Left kidney (tissue), 2 donors: ENCODE data around the gene STAG3. TPM values are rescaled to one million over a fixed set of nuclear protein-coding genes. Genes with fewer than 3 reads are reported as not detected.
A peak's percentile ranks its signal among the peaks of the same experiment; 100 is the strongest.

ENCODE experiments used
- DNase-seq: peaks from one replicate; pipeline ENCODE4 v3.0.0-alpha.2; 2013
- polyA plus RNA-seq: library from polyadenylated mRNA; unstranded; fragments of 120-200 nt; gene quantifications from one replicate; pipeline ENCODE4 v1.2.1, GENCODE V29; 2013; ENCODE audit not compliant: insufficient read length

Gene STAG3
- polyA plus RNA-seq, 1 donor, result 30.7 TPM

DNA sequence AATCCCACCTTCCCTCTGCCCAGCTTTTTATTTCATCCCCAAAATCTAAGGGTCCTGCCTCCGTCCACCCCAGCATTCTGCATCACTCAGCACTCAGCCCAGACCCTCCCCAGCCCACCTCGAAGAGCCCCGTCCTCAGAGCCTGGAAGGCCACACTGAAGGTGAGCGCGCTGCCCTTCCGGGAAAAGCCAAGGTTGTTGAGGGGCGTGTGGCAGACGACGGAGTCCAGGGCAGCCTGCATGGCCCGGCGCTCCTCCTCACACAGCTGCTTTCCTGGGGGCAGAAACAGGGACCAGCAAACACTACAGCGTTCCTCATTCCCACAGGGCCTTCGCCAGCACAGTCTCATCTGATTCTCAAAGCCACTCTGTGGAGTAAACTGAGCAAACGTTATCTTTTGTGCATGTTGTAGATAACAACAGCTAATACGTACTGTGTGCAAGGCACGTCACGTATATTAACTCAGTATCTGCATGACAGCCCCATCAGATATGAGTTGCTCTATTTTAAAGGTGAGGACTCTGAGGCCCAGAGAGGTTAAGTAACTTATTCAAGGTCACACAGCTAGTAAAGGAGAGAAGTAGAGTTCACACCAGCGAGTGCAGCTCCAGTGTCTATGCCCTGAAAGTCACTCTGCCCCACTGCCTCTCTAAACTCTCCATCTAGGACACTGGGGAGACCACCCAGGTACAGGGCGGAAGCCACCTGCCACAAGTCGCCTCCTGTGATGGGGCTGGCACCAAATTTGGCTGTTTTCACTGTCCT lies 22.0 kb upstream of the STAG3 start:
- no peak for DNase-seq

DNA sequence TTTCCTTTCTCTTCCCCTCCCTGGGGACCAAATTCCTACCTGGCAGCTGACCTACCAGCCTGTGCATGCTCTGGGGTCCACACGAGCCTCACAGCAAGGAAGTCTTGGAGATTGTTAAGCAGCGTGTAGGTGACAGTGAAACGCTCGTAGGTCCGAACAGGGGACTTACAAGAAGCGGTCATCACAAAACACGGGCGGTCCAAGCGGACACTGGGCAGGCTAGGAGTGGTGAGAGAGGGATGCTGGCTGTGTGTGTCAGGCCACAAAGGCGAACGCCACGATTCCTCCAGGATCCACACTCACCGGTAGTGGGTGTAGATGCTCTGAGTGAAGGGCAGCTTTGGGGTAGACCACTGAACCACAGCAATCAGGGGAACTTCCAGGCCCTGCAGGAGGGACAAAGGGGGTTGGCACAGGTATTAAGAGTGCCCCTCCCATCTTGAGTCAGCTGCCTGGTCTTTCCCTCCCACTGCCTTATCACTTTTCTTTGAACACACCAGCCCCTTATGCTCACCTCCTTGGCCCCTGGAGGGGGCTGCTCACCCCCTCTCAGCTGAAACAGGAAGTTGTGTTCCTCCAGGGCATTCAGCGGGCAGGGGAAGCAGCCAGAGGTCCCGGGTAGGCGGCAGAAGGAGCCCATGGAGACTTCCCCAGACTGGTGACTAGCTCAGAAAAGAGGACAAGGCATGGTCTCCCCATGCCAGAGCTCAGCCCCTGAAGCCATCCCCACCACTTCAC lies 21.2 kb upstream of the STAG3 start:
- DNase-seq, result no peak

DNA sequence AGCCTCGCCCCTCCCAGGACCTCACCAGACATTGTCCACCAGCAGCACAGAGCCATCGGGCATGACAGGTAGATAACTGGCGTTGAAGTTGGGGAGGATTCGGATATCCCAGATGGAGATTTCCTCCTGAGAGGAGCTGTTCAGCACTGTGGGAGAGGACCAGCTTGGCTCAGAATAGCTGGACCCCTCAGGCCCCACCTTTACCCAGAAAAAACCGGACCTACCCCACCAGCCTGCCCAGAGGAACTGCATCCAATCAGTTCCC lies 20.7 kb upstream of the STAG3 start:
- DNase-seq, result no peak

DNA sequence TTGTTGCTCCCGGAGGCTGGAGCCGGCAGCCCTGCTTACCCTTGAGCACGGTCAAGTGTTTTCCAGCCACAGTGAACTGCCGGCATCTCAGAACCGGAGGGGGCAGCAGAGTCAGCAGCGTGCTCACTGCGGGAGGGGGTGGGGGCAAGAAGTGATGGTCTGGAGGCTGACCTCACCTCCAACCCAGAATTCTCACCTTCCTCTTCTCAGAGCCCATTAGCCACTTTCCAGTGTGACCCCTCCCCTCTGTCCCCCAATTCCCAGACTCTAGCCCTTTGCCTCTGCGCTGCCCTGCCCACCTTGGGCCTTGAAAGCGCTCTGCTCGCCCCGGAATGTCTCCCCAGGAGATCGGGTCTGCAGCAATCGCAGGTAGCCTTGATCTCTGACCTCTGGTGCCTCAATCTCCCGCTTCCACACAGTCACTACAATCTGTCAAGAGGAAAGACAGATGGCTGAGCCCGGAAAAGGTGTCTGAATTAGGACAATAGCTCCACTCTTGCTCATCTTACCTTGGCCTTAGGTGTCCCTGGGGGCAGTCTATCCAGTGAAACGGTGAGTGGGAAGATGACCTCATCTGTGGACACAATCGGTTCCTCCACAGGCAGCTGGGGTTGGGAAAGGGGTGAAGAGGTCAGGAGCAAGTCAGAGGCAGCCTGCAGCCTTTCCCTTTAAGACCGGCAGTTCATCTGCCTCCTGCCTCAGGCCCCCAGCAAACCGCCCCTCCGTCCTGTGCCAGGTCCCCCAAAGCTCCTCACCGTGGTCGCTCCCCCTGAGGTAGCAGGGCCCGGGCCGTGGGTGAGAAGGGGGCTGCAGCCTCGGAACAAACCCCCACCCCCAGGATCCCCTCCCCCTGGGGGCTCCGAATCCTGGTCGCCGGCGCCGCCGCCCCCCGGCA lies 20.1 kb upstream of the STAG3 start:
- DNase-seq, result no peak

DNA sequence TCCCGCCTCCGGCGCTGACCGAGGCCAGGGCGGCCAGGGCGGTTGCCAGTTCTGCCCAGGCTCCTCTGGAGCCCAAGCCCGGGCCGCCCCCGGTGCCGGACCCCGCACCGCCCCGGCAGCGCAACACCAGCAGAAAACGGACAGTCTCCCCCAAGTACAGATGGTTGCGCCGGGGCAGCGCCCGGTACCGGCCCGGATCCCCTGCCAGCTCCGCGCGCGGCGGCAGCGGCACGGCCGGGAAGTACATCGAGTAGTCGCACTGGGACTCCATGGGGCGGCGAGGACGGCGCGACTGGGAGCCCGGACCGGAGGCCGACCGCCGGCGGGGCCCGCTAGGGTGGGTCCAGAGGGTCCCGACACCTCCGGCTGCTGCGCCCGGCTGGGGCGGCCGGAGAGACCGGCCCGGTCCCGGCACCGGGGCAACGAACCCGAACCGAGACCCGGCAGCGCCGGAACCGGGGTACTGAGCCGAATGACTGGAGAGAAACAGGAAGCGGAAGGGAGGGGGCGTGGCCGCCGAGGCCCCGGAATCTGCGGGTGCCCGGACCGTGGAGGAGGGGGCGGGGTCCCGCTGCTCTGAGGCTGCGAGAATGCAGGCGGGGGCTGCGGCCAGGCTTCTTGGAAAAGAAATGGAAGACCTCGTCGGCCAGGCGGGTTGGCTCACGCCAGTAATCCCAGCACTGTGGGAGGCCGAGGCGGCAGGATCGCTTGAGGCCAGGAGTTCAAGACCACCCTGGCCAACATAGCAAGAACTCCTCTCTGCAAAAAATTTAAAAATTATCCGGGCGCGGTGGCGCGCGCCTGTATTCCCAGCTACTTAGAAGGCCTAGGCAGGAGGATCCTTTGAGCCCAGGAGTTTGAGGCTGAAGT lies 19.3 kb upstream of the STAG3 start, which contains the start of gene TRAPPC14:
Gene TRAPPC14, minus strand, starts transcription at position 495 of the 870 bp plus-strand sequence. Its CDS starts 224 bp downstream, at position 271.
- DNase-seq, result peak; percentile 92

DNA sequence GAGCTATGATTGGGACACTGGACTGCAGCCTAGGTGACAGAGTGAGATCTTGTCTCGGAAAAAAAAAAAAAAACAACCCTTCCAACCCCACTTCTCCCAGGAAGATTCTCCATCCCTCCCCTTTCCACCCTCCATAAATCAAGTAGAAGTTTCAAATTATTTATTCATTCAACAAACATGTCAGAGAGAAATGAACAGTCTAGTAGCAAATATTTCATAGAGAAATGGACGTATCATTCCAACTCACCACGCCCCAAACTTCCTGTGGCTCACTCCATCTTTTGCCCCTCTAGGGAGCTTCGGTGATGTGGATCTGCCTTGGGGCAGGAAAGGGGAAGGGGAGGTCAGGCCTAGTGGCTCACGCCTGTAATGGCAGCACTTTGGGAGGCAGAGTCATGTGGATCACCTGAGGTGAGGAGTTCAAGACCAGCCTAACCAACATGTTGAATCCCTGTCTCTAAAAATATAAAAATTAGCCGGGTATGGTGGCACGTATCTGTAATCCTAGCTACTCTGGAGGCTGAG lies 18.6 kb upstream of the STAG3 start:
- DNase-seq, result no peak

DNA sequence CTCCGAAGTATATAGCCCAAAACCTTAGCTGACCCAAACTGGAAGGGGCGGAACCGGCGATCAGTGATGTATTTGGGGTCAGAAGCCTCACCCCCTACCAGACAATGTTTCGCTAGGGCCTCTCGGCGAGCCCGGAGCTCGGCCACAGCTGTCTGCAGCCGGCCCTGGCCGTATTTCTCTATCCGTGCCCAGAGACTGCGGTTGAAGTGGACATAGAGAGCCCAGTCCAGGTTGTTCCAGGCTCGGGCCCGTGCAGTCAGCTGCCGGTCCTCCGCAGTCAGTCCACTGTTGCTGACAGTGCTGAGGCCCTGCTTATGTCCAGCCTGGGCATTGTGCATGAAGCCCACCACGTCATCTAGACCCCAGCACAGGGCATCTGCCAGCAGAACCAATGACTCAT lies 17.7 kb upstream of the STAG3 start:
- no peak for DNase-seq

DNA sequence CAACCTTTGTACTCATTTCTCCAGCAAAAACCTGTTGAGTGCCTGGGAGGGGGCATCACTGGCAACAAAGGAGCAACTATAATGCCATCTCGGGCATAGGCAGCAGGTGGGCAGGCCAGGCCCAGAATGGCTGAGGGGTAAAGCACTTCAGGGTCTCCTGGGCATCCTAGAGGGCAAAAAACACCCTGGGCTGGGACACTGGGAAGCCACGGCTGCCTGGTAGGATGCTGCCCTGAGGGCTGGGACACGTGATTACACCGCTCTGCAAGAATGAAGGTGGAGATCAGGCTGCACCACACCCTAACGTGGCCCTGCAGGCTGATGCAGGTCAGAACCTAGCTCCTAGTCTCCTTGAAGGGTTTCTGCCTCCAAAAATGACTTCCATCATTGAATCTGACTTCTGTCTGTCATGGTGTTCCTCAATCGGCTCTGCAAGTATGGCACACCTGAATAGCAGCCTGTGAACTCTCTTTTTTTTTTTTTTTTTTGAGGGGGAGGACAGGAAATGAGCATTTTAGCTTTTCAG lies 14.6 kb upstream of the STAG3 start:
- no peak for DNase-seq

DNA sequence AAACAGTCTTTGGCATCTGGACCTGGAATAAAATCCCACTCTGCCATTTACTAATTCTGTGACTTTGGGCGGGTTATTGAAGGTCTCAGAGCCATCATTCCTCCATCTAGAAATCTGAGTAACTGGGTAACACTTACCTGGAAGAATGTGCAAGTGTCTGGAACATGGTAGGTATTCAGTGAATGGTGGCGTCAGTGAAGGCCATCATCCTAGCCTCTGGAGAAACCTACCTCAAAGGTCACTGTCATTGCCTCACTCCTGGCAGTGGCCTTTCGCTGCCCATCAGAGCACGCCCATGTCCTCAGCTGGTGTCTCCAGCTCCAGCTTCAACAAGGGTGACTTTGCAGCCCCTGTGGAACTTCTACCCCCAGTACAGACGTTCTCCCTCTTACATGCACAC lies 13.8 kb upstream of the STAG3 start:
- DNase-seq, result no peak

DNA sequence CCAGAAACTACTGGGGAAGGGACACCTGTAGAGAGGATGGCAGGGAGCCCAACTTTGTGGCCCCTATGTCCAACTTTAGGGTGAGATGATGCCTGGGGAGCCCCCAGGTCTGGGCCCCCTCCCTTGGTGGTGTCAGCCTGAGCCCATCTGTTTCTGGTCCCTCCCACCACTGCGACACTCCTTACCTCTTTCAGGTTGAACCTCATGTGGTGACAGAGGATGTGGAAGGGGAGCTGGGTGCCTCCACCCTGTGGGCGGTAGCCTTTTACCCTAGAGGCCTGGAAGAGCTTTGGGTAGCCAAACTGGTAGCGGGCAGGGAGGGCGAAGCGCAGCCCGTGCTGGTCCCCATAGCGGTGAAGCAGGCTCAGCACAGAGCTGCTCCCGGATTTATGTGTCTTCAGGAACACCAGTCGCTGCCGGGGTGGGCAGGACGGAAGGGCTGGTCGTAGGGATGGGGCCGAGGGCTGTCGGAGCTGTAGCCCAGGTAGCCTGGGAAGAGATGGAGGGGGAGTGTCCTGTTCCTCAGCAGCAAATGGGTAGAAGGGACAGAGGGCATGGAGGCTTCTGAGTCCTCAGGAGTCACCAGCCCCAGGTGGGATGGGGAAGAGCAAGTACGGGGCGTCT lies 11.3 kb upstream of the STAG3 start:
- DNase-seq, result no peak

DNA sequence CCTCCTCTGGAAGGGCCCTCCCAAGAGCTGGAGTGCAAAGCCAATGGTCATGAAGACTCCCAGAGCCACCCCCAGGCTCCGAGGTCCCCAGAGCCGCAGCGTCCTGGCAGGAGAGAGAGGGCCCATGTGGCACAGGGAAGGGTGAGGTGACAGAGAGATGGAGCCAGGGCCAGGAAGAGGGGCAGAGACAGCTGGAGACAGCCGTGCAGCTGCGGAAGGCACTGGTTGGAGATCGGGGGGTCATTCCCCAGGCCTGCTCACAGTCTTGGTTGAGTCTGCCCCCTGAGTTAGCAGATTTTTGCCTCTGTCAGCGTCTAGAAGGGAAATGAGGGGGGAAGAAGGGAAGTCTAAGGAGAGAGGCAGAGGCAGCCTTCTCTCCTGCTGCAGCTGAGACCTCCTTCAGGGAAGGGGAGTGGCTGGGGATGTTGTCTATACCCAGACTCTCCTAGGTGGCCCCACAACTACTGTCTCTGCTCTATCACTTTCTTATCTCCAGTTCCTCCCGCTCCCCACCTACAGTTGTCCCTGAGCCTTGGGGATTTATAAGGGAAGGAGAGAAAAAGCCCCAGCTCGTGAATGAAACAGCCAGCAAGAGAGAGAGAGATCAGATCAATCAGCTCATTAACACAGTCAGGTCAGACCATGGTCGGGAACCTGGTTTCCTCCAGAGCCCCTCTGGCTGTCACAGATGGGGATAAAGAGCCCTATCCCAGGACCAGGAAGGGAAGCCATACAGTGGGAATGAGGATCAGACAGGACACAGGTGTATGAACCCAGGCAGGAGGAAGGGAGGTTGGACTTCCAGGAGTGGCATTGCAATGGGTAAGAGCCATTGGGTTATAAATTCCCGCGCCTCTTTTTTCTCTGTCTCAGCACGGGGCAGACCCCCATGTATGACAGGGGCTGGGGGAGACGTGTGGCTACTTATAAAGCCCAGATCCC lies 10.5 kb upstream of the STAG3 start:
- DNase-seq, result no peak

DNA sequence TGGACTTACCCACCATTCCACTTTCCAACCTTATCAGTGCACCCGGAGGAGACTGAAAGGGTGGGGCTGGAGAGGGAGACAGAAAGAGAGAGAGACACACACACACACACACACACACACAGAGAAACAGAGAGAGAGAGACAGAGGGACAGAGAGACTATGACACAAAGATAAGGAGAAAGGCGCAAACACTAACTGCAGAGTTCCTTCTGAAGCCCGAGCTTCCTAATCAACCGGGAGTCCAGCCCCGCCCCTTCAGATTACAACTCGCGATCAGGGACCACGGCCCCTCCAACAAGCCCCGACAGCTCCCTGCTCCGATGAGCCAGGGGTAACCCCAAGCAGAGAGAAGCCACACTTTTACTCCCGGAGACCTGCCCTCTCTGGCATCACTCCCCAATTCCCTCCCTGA lies 9.8 kb upstream of the STAG3 start:
- no peak for DNase-seq

DNA sequence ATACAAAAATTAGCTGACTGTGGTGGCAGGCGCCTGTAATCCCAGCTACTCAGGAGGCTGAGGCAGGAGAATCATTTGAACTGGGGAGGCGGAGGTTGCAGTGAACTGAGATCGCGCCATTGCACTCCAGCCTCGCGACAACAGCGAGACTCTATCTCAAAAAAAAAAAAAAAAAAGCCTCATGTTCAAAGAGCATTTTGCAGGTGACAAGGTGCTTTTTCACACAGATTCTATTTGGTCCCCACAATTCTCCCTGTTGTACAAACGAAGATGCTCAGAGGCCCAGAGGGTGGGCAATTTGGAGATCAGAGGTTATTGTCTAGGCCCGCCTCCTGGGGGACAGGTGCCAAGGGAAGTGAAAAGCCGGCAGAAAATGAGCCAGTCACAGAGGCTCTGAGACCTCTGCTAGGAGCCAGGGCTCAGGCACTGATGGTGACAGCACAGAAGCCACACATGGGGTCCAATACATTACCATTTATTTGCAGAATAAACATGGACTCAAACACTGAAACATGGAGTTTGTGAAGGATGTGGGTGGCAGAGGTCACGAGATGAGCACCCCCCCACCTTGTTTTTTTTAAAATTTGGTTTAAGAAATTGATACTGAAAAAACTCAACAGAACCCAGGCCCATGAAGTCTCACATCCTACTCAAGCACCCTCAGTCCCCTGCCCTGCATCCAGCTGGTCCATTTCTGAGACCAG lies 8.4 kb upstream of the STAG3 start:
- DNase-seq, result no peak

DNA sequence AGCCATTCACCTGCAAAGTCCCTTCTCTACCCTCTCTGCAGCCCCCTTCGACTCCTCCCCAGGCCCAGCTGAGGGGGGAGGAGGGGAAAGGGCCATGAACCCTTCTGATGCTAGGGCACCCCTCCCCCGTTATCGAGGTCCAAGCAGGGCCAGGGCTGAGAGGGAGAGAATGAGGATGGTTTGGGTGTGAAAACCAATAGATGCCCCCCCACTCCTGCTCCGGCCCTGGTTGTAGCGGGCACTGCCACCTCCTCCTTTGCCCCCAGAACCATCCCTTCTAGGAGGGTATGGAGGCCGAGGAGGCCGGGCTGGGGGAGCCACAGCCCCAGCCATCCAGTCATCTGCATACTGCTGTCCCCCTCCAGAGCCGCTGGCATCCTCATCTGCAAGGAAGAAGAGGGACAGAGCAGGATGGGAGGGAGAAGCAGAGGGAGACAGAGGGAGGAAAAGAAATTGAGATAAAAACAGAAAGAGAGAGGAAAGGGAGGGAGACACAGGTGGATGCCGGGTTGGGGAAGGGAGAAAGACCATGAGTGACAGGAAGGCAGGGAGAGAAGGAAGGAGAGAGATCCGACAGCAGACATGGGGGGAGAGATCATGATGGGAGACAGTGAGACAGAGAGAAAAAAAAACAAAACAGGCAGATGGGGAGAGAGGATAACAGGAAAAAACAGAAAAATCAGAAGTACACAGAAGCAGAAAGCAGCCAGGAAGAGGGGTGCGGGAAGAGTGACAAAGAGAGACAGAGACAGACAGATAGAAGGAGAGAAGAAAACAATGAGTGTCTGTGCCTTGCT lies 7.4 kb upstream of the STAG3 start:
- no peak for DNase-seq

DNA sequence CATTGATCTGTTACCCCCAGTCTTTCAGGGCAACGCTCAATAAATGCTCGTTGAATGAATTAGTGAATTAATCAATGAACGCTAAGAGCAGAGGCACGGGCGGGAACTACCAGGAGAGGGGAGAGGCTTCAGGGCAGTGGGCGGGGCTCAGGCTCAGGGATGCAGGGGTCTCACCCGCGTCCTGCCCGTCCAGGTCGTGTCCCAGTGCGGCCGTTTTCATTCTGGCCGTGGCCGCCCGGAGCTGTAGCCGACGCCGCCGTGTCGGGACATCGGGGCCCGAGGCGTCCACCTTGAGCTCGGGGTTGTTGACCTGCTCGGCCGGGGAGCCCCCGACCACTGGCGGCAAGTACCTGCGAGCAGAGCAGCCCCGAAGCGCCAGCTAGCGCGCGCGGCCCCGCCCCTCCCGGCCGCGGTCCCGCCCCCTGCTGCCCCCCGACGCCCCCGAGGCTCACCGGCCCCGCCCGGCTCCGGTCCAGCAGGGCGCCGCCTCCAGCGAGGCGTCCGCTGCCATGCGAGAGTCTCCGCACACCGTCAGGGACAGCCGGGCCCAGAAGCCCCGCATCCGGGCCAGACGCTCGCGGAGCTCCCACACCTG lies 6.5 kb upstream of the STAG3 start:
- no peak for DNase-seq

DNA sequence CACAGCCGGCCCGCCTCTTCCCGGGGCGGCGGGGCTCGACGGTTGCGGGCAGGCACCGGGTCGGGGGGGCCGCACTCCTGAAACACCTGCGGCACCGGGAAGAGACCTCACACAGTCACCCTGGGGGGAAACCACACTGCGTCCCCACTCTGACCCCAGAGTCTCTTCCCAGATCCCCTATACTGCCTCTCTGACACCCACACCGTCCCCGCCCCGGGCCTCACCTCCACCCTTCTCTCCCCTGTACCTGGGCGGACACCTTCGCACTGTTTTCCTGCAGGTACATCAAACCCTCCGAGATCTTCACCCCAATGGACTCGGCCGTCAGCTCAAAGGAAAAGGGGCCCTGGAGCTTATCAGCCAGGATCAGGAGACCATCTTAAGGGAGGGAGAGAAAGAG lies 5.9 kb upstream of the STAG3 start:
- no peak for DNase-seq

DNA sequence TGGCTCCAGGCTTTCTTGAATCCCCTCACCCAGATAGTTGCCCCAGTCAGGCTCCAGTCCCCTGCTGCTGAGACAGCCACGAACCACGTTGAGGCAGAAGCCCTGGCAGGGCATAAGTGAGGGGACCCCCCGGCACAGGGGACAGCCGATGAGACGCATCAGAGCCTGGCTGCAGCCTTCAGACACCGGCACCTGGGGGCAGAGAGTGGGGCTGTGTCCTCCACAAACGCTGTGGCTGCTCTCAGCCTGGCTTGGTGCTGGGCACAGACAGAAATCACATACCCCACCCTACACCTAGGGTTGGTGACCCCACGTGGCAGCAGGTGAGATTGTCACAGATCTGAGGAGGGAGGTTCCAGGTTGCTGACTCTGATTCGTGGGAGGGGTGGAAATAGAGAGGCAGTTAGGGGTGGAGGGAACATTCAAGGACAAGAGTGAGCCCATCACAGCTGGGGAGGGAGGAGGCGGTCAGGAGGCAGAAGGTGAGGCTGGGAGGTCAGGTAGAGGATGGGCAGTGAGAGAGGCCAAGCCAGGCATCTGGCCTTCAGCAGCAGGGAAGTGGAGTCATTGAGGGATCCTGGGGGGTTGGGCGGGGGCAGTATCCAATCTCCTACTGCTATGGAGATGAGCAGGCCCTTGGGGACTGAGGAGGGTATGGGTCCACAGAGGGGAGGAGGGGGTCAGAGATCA lies 3.8 kb upstream of the STAG3 start:
- no peak for DNase-seq
